HG02852 (cell line): ENCODE measurements around the gene APCDD1L.
"Not testable (repeated sequence)": the region's sequence is repeated elsewhere in the genome, so short reads cannot be mapped to it uniquely, and the experiment has no call there.

ENCODE experiments used
- ATAC-seq: cut with Tn5 transposase; IDR thresholded peaks from one replicate; pipeline ENCODE4 v1.9.1; 2021; ENCODE audit warnings: mild to moderate bottlenecking, moderate library complexity; ENCODE audit not compliant: unreplicated experiment

APCDD1L gene

GRCh38 chr20:58545565-58546415 is 30.6 kb upstream of the APCDD1L start:
- no peak for ATAC-seq

GRCh38 chr20:58544891-58545290 is 29.7 kb upstream of the APCDD1L start:
- no peak for ATAC-seq

- ATAC-seq, result no peak
Observed at GRCh38 chr20:58544286-58544685, 29.1 kb upstream of the APCDD1L start.

GRCh38 chr20:58543274-58543673 is 28.1 kb upstream of the APCDD1L start:
- no peak for ATAC-seq

GRCh38 chr20:58542411-58543095 is 27.4 kb upstream of the APCDD1L start:
- no peak for ATAC-seq

GRCh38 chr20:58542034-58542410 is 26.8 kb upstream of the APCDD1L start:
- not testable (repeated sequence) for ATAC-seq

GRCh38 chr20:58538752-58539151 is 23.6 kb upstream of the APCDD1L start:
- no peak for ATAC-seq

- ATAC-seq, result no peak
Observed at GRCh38 chr20:58537831-58538230, 22.6 kb upstream of the APCDD1L start.

GRCh38 chr20:58536289-58536688 is 21.1 kb upstream of the APCDD1L start:
- no peak for ATAC-seq

- ATAC-seq, result no peak
Observed at GRCh38 chr20:58531657-58532056, 16.5 kb upstream of the APCDD1L start.

- ATAC-seq, result no peak
Observed at GRCh38 chr20:58531063-58531462, 15.9 kb upstream of the APCDD1L start.

- no peak for ATAC-seq
Observed at GRCh38 chr20:58528412-58528811, 13.2 kb upstream of the APCDD1L start.

- ATAC-seq, result no peak
Observed at GRCh38 chr20:58526411-58526810, 11.2 kb upstream of the APCDD1L start.

GRCh38 chr20:58524814-58525213 is 9.6 kb upstream of the APCDD1L start:
- no peak for ATAC-seq

- no peak for ATAC-seq
Observed at GRCh38 chr20:58523971-58524315, 8.7 kb upstream of the APCDD1L start.

- no peak for ATAC-seq
Observed at GRCh38 chr20:58523072-58523970, 8.1 kb upstream of the APCDD1L start.

- ATAC-seq, result no peak
Observed at GRCh38 chr20:58522666-58523065, 7.5 kb upstream of the APCDD1L start.

GRCh38 chr20:58521763-58522162 is 6.6 kb upstream of the APCDD1L start:
- ATAC-seq, result no peak

- ATAC-seq, result no peak
Observed at GRCh38 chr20:58519940-58520712, 4.9 kb upstream of the APCDD1L start.

GRCh38 chr20:58518896-58519593 is 3.8 kb upstream of the APCDD1L start:
- ATAC-seq, result no peak
